GM20000 (cell line): ENCODE results near the gene APOL1.
A peak's percentile ranks its signal among the peaks of the same experiment; 100 is the strongest.

ENCODE experiments used
- DNase-seq: peaks from one replicate; pipeline ENCODE4 v3.0.0; 2012; ENCODE audit warnings: low spot score
- CTCF ChIP-seq: IDR thresholded peaks from 2 replicates; pipeline ENCODE4 v1.5.1; 2012; ENCODE audit warnings: mild to moderate bottlenecking, control low read depth; ENCODE audit errors: extremely low read depth, missing control alignments

The APOL1 gene

GRCh38 chr22:36235585-36235984 lies 17.3 kb upstream of the APOL1 start:
- no peak for DNase-seq
- TF ChIP-seq CTCF = no peak

GRCh38 chr22:36236388-36237319 lies 16.3 kb upstream of the APOL1 start:
- DNase-seq = no peak
- TF ChIP-seq CTCF = no peak

- DNase-seq = peak; percentile 21
- TF ChIP-seq CTCF = no peak
Measured at GRCh38 chr22:36237462-36238372, 15.2 kb upstream of the APOL1 start.

- DNase-seq = no peak
- no peak for TF ChIP-seq CTCF
Measured at GRCh38 chr22:36238373-36239149, 14.4 kb upstream of the APOL1 start.

DNA sequence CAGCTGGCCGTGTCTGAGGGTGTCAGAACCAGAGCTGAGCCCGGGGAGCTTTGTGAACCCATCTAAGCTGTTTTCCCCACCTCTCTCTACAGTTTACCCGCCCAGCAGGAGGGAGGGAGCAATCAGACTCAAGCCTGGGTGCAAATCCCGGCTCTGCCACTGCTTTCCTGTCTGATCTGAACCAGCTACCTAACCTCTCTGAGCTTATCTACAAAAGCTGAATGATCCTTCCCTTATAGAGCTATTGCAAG lies 13.9 kb upstream of the APOL1 start:
- no peak for DNase-seq
- TF ChIP-seq CTCF = no peak

- peak; percentile 70 for TF ChIP-seq CTCF
- DNase-seq = peak; percentile 84
Measured at GRCh38 chr22:36239401-36240171, 13.3 kb upstream of the APOL1 start, which contains the start of gene APOL2. APOL2 (minus strand) TSS chr22:36239527; CDS start chr22:36233162, 6,365 bp downstream.
